VCaP (cell line): ENCODE data around the gene SULF2.

Experiments used
- H3K27ac ChIP-seq: fragments of 450-650 bp; 2 replicates; pipeline ENCODE4 v1.5.1; 2017
- CTCF ChIP-seq: fragments of 450-650 bp; conservative IDR thresholded peaks from 2 replicates; pipeline ENCODE4 v1.5.1; 2017; ENCODE audit warnings: mild to moderate bottlenecking, moderate library complexity

SULF2 gene

DNA sequence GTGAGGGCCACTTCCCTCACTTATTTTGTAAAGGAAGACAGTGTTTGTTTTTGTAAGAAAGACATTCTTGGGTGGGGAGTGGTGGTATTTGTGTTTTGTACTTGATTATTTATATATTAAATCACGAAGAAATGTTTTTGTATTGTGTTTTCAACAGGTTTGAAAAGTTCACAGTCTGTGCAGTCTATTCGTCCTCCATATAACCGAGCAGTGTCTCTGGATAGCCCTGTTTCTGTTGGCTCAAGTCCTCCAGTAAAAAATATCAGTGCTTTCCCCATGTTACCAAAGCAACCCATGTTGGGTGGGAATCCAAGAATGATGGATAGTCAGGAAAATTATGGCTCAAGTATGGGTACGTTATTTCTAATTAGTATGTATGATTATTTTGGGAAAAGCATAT, 146.4 kb downstream of the SULF2 start:
- no peak overlapping the region for H3K27ac ChIP-seq
- TF ChIP-seq CTCF, result no peak

GRCh38 chr20:47635256-47635655, 150.0 kb downstream of the SULF2 start:
- no peak for TF ChIP-seq CTCF
- H3K27ac ChIP-seq, result no peak overlapping the region

DNA sequence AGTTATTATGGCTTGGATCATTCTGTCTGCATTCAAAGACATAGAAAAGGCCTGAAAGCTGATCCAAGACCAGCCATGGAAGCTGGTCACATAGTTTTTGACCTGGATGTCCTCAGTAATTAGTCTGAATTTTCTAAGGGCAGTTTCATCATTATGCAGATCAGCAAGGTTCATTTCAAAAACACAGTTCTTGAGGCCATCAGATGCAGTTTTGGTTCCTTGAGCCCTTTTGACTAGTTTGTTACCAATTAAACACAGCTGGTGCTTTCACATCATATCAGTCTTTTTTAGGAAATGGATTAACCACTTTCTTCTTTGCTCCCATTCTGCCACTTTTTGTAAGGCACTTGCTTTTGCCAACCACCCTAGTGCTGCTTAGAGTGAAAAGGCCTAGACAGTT, 154.2 kb downstream of the SULF2 start:
- TF ChIP-seq CTCF, result no peak
- H3K27ac ChIP-seq, result no peak overlapping the region

DNA sequence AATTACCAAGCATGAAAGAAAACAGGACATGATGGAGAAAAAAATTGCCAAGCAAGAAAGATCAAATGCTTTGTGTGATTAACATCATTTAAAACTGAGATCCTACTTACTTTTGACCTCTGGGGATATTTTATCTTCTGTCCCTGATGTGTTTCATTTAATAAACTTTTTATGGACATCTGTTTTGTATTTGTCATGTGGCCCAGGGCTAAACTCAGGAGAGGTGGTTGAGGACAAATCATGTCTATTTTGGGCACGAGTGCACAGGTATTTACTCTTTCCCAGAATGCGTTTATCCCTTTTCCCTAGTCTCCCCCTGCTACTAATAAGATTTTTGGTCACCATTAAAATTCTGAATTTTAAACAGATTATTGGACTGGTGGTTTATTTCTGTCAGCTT, 155.4 kb downstream of the SULF2 start:
- TF ChIP-seq CTCF, result no peak
- H3K27ac ChIP-seq, result no peak overlapping the region

DNA sequence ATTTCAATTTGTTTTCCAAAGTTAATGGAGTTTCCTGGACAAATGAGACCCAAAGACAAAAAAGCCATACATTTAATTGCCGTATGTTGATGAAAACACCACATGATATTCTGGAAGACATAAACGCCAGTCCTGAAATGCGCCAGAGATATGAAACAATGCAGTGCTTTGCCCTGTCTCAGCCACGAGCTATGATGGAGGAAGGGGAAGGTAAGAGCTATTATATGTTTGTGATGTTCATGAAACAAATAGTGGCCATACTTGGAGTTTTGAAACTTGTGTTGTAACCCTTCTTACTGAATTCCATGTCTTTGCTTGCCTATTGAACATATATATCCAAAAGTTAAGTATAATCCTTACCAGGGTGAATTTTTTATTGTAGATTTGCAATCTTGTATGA, 157.7 kb downstream of the SULF2 start:
- no peak for TF ChIP-seq CTCF
- H3K27ac ChIP-seq, result no peak overlapping the region

GRCh38 chr20:47623206-47623605, 162.1 kb downstream of the SULF2 start:
- peak; percentile 15; the same call in 1 of the 2 replicates for TF ChIP-seq CTCF
- no peak overlapping the region for H3K27ac ChIP-seq

- TF ChIP-seq CTCF, result no peak
- no peak overlapping the region for H3K27ac ChIP-seq
These were observed 163.1 kb downstream of the SULF2 start for GRCh38 chr20:47622118-47622665.
